Measurements from ENCODE around the gene BLOC1S1. TPM values are rescaled to one million over a fixed set of nuclear protein-coding genes. Genes with fewer than 3 reads are reported as not detected.

Gene BLOC1S1
- total RNA-seq, 2 donors from 2014 or later: 104 to 118 TPM

- no peak overlapping the region for H3K4me3 Mint-ChIP-seq
- H3K27ac Mint-ChIP-seq: no peak overlapping the region
- no peaks in the 10 kb centered on the region for H3K36me3 Mint-ChIP-seq (ENCODE audit: low read depth)
- H3K27me3 Mint-ChIP-seq: no peaks in the 10 kb centered on the region
- no peaks in the 10 kb centered on the region for H3K4me1 Mint-ChIP-seq
- H3K9me3 Mint-ChIP-seq: no peaks in the 10 kb centered on the region
- no peak for ATAC-seq (replicated peaks)
Measured at GRCh38 chr12:55699471-55700055, 16.3 kb upstream of the BLOC1S1 start.

DNA sequence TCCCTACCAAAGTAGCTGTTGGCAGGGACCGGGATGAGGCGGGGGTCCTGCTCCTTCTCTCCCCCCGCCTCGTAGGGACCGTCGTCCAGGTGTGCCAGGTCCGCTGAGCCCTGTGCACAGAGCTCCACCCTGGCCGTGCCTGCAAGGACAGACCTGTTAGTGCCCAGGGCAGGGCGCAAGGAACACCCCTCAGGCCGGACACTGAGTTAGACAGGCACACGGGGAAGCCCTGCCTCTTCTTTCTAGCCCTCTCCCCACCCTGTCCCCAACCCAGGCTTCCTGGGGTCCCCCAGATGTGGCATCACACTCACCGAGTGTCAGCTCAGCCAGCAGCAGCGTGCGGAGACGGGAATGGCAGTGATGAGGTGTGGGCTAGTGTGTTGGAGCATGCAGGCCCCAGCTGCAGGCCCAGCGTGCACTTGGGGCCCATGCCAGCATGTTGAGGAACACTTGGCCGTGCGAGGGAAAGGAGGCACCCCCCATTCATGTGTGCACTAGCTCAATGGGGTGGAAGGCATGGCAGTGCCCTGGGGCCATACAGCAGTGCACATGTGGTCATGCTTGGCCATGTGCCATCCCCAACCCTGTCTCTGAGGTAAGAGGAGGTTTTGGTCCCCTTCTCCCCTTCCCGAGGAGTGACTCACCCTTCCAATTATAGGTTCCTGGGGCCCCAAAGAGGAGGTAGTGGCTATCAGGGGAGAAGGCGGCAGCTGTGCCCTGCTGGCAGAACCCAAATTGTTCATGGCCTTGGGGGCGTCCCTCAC, 15.4 kb upstream of the BLOC1S1 start:
- no peaks in the 10 kb centered on the region for H3K36me3 Mint-ChIP-seq (ENCODE audit: low read depth)
- no peaks in the 10 kb centered on the region for H3K9me3 Mint-ChIP-seq
- no peaks in the 10 kb centered on the region for H3K27me3 Mint-ChIP-seq
- H3K27ac Mint-ChIP-seq: no peak overlapping the region
- no peaks in the 10 kb centered on the region for H3K4me1 Mint-ChIP-seq
- no peak overlapping the region for H3K4me3 Mint-ChIP-seq
- ATAC-seq (replicated peaks): no peak

DNA sequence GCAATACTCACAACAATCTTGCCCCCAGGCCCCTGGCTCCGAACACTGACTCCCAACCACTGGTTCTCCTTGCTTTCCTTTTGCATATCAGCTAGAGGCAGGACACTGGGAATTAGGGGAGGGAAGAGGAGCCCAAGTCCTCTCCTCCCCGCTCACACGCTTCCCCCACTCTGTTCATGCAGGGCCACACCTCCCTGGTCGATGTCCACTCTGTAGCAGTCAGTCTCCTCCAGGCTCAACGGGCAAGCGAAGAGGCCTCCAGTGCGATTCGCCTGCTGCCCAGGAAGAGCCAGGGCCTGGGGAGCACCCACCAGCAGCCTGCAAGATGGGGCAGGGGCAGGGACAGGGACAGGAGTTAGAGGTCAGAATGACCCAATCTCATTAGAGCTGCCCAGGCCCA, 13.0 kb upstream of the BLOC1S1 start:
- no peaks in the 10 kb centered on the region for H3K36me3 Mint-ChIP-seq (ENCODE audit: low read depth)
- ATAC-seq (replicated peaks): no peak
- no peaks in the 10 kb centered on the region for H3K9me3 Mint-ChIP-seq
- H3K27me3 Mint-ChIP-seq: peaks cover 5% of the 10 kb centered on the region
- H3K27ac Mint-ChIP-seq: no peak overlapping the region
- peaks cover 5% of the 10 kb centered on the region for H3K4me1 Mint-ChIP-seq
- H3K4me3 Mint-ChIP-seq: no peak overlapping the region

GRCh38 chr12:55703288-55703687, 12.6 kb upstream of the BLOC1S1 start:
- H3K27me3 Mint-ChIP-seq: peaks cover 8% of the 10 kb centered on the region
- no peak for ATAC-seq (replicated peaks)
- no peak overlapping the region for H3K27ac Mint-ChIP-seq
- H3K4me3 Mint-ChIP-seq: no peak overlapping the region
- no peaks in the 10 kb centered on the region for H3K36me3 Mint-ChIP-seq (ENCODE audit: low read depth)
- H3K4me1 Mint-ChIP-seq: peaks cover 8% of the 10 kb centered on the region
- H3K9me3 Mint-ChIP-seq: no peaks in the 10 kb centered on the region

DNA sequence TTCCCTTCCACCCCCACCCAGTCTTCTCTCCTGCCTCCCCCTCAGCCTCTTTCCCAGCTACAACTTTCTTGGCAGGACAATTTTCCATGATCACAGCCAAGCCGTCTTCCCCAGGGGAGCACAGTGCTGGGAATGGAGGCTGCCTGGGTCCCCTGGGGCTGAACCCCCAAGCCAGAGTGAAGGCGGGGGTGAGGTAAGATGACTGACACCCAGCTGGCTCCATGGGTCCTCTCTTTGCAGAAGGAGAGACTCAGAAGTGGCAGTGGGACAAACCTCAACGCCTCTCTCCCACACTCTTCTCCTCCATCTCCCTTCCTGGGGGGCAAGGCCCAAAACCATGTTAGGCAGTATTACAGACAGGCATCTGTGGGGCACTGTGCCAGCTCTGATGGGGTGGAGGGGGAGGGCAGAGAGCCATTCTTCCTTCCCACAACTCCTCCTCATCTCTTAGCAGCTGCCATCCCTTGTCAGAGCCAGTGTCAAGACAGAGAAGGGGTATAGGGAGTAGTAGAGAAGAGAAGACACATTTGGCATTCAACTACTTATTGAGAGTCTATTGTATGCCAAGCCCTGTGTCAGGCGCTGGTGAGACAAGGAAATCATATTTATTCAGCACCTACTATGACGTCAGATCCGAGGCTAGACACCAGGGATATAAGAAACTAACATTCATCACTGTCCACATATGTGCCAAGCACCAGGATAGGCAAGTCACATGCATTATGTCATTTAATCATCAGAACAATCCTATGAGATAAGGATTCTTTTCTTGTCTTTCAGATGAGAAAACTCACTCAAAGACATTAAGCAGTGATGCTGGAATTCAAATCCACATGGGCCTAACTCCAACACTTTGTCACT, 11.7 kb upstream of the BLOC1S1 start:
- Mint-ChIP-seq H3K4me3 (no peak overlapping the region), H3K4me1 (peaks cover 17% of the 10 kb centered on the region), H3K27me3 (peaks cover 15% of the 10 kb centered on the region), H3K27ac (no peak overlapping the region), H3K36me3 (ENCODE audit: low read depth) (no peaks in the 10 kb centered on the region), H3K9me3 (no peaks in the 10 kb centered on the region)
- ATAC-seq (replicated peaks): no peak

DNA sequence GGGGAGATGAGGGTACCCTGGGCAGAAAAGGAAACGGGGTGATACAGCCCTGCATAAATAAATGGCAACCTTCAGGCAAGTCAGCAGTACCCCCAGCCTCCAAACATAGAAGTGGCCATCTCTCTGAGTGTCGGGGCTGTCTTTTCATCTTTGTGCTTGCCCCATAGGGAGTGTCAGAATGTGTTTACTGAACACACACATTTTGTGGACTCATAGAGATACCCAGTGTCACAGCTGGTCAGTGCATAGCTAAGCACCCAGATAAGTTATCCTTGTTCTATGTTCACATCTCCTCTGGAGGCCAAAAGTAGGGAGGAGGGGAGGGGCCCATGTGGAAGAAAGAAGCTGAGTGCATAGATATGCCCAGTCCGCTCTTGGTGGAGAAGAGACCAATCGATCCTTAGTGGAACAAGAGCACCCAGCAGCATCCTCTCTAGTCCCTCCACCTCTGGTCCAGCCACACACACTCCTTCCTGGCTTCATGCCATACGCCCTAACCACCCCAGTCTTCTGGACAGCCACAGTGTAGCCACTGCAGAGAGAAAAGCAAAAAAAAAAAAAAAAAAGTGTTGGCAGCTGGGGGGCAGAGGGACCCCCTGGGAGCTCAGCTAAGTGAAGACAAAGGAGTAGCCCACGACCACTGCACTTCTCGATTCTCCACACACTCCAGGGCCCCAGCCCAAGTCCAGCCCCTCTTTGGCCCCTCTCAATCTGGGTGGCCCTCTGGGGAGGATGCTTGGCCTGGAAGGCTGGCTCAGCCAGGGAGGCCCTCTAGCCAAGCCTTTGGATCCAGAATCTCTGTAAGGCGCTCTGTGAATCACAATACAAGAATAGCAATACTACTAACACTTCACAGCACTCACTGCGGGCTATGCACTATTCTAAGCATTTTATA, 10.8 kb upstream of the BLOC1S1 start:
- Mint-ChIP-seq H3K4me1 (peaks cover 18% of the 10 kb centered on the region), H3K36me3 (ENCODE audit: low read depth) (no peaks in the 10 kb centered on the region), H3K9me3 (no peaks in the 10 kb centered on the region), H3K27ac (no peak overlapping the region), H3K4me3 (no peak overlapping the region), H3K27me3 (peaks cover 21% of the 10 kb centered on the region)
- no peak for ATAC-seq (replicated peaks)

GRCh38 chr12:55705782-55706402, 10.0 kb upstream of the BLOC1S1 start:
- no peak for ATAC-seq (replicated peaks)
- Mint-ChIP-seq H3K9me3 (no peaks in the 10 kb centered on the region), H3K4me1 (peaks cover 18% of the 10 kb centered on the region), H3K4me3 (no peak overlapping the region), H3K36me3 (ENCODE audit: low read depth) (no peaks in the 10 kb centered on the region), H3K27me3 (peaks cover 21% of the 10 kb centered on the region), H3K27ac (no peak overlapping the region)

GRCh38 chr12:55706568-55707218, 9.2 kb upstream of the BLOC1S1 start:
- H3K4me3 Mint-ChIP-seq: peak overlapping the region; percentile 86
- ATAC-seq (replicated peaks): no peak
- no peak overlapping the region for H3K27ac Mint-ChIP-seq
- H3K27me3 Mint-ChIP-seq: peaks cover 21% of the 10 kb centered on the region
- H3K4me1 Mint-ChIP-seq: peaks cover 18% of the 10 kb centered on the region
- H3K36me3 Mint-ChIP-seq (ENCODE audit: low read depth): no peaks in the 10 kb centered on the region
- no peaks in the 10 kb centered on the region for H3K9me3 Mint-ChIP-seq

- H3K4me1 Mint-ChIP-seq: peaks cover 18% of the 10 kb centered on the region
Measured at GRCh38 chr12:55707219-55707671, 8.6 kb upstream of the BLOC1S1 start.

DNA sequence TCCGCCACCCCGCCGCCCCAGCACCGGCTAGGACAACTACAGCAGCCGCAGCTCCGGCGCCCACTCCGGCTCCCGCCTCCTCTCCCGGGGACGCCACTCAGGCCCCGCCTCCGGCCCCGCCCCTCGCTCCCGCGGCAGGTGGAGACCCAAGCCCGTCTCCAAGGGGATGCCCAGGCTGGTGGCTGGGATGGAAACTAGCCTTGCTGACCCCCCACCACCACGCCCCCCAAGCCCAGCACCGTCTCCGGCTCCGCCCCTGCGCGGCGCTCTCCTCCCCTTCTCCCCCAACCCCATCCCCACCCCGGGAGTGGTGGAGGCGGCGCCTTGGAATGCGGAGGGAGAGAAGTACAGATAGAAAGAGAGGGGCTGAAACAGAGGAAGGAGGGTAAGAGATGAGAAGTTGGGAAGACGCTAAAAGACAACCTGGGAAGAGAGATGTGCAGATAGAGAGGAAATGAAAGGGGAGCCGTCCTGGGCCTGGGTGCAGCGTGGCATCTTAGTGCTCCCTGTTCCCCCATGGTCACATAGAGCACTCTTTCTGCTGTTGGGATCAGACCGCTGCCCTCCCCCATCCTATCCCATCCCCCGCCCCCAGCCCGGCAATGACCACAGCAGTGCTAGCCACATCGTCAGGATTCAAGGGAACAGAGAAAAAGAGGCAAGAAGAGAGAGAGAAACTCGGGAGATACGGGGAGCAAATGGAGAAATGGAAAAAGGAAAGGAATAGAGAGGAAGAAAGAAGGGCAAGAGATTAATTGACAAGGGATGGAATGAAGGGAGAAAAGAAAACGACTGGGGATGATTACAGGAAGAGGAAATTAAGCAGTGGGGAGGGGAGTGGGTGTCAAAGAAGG, 7.8 kb upstream of the BLOC1S1 start, which contains the start of gene ITGA7:
ITGA7 (minus strand) TSS at position 64 of the 854 bp plus-strand sequence. CDS start 222 bp downstream, outside the sequence.
- peak; percentile 93 for ATAC-seq (replicated peaks)
- Mint-ChIP-seq H3K9me3 (no peaks in the 10 kb centered on the region), H3K4me1 (peaks cover 18% of the 10 kb centered on the region), H3K4me3 (peak within 1 kb of the TSS; percentile 86), H3K27ac (peak within 1 kb of the TSS; percentile 58), H3K27me3 (peaks cover 21% of the 10 kb centered on the region), H3K36me3 (ENCODE audit: low read depth) (no peaks in the 10 kb centered on the region)

More at GRCh38 chr12:55707219-55707671, 8.6 kb upstream of the BLOC1S1 start:
- Mint-ChIP-seq H3K27ac (no peak overlapping the region), H3K9me3 (no peaks in the 10 kb centered on the region), H3K27me3 (peaks cover 21% of the 10 kb centered on the region), H3K4me3 (peak overlapping the region; percentile 86), H3K36me3 (ENCODE audit: low read depth) (no peaks in the 10 kb centered on the region)
- ATAC-seq (replicated peaks): no peak

DNA sequence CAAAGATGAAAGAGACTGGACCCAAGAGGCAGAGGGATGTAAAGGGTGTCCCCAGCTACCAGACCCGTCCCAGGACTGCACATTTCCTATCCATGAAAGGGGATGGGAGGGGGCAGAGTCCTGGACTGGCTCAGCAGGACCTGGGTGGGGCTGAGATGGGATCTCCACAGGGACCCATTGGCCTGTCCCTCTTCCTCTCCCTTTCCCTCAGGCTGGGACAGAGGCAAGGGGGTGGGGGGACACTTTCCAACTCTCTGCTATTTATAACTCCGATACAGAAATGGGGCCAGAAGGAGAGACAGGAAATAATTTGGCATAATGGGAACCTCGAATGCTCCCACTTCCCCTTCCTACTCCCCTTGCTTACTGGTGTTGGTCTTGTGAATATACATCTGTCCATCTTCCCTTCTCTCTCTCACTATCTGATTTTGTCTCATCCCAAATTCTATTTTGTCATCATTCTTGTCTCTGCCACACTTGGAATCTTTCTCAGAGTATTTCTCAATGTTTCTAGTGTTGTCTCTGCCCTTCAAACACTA, 7.1 kb upstream of the BLOC1S1 start:
- Mint-ChIP-seq H3K9me3 (no peaks in the 10 kb centered on the region), H3K36me3 (ENCODE audit: low read depth) (no peaks in the 10 kb centered on the region), H3K27me3 (peaks cover 21% of the 10 kb centered on the region), H3K4me3 (peak overlapping the region; percentile 86), H3K27ac (peak overlapping the region; percentile 58), H3K4me1 (peaks cover 18% of the 10 kb centered on the region)
- ATAC-seq (replicated peaks): no peak
